ENCODE data around the gene COL6A5. TPM values are rescaled to one million over a fixed set of nuclear protein-coding genes. Genes with fewer than 3 reads are reported as not detected.

The COL6A5 gene
- total RNA-seq (under 1 TPM in 2 of 9 donors, not detected in 7; 0.11 TPM), polyA plus RNA-seq (not detected)
- long read RNA-seq, donor 1, result 0 reads
- long read RNA-seq, donor 2, result 0 reads
- long read RNA-seq, donor 3, result 0 reads
- long read RNA-seq, donor 4, result 0 reads
- long read RNA-seq, donor 5, result 0 reads
- long read RNA-seq, donor 6, result 0 reads
- long read RNA-seq, donor 7, result 0 reads
- long read RNA-seq, donor 8, result 0 reads
- long read RNA-seq, donor 9, result 0 reads
- long read RNA-seq, donor 10, result 0 reads

GRCh38 chr3:130345487-130346079 lies at the start of gene COL6A5:
COL6A5 (plus strand) TSS chr3:130345672; CDS start chr3:130373639, 27,967 bp downstream.
- intact Hi-C loops (cut with DNase I), result no loop called here
- Histone ChIP-seq H3K9me3 (replicated peaks in 1 of 3) (no peaks in the 10 kb centered on the region), H3K27me3 (peaks cover 20% of the 10 kb centered on the region), H3K4me3 (no peak within 1 kb of the TSS), H3K4me1 (replicated peaks in 1 of 2) (no peaks in the 10 kb centered on the region), H3K27ac (no peak within 1 kb of the TSS), H3K36me3 (replicated peaks in 1 of 2) (no peaks in the 10 kb centered on the region)
- 1 to 3% (median 2%) methylated on average over 11 to 41 of the region's 41 CpGs for WGBS, 4 donors
- DNase-seq, result no peak
- TF ChIP-seq CTCF (IDR thresholded peaks at IDR 0.05) (no peak), POLR2A (IDR thresholded peaks at IDR 0.05) (no peak)

GRCh38 chr3:130299531-130299930 lies 45.9 kb upstream of the COL6A5 start:
- H3K9me3 ChIP-seq (replicated peaks in 1 of 3), result no peaks in the 10 kb centered on the region
- H3K36me3 ChIP-seq (replicated peaks in 1 of 2), result no peaks in the 10 kb centered on the region
- no peak overlapping the region for H3K27ac ChIP-seq
- no peaks in the 10 kb centered on the region for H3K4me1 ChIP-seq (replicated peaks in 1 of 2)
- intact Hi-C loops (cut with DNase I), result no loop called here
- H3K4me3 ChIP-seq, result no peak overlapping the region
- H3K27me3 ChIP-seq, result no peaks in the 10 kb centered on the region
- WGBS, 4 donors, result 34 to 52% (median 39%) methylated on average over 2 of the region's 2 CpGs
- TF ChIP-seq POLR2A (IDR thresholded peaks at IDR 0.05), result no peak
- no peak for TF ChIP-seq CTCF (IDR thresholded peaks at IDR 0.05)
- no peak for DNase-seq

- no peak for TF ChIP-seq CTCF (IDR thresholded peaks at IDR 0.05)
- TF ChIP-seq POLR2A (IDR thresholded peaks at IDR 0.05), result no peak
- no peak overlapping the region for H3K27ac ChIP-seq
- WGBS, 4 donors, result 87 to 94% (median 92%) methylated on average over 11 of the region's 11 CpGs
Observed at GRCh38 chr3:130300888-130301287, 44.6 kb upstream of the COL6A5 start.

GRCh38 chr3:130310109-130310508 lies 35.4 kb upstream of the COL6A5 start:
- Histone ChIP-seq H3K36me3 (replicated peaks in 1 of 2) (no peaks in the 10 kb centered on the region), H3K27me3 (no peaks in the 10 kb centered on the region), H3K4me3 (no peak overlapping the region), H3K27ac (no peak overlapping the region), H3K4me1 (replicated peaks in 1 of 2) (no peaks in the 10 kb centered on the region), H3K9me3 (replicated peaks in 1 of 3) (no peaks in the 10 kb centered on the region)
- intact Hi-C loops (cut with DNase I), result no loop called here
- no peak for DNase-seq
- TF ChIP-seq CTCF (IDR thresholded peaks at IDR 0.05), result no peak
- no peak for TF ChIP-seq POLR2A (IDR thresholded peaks at IDR 0.05)
- 63 to 74% (median 69%) methylated on average over 4 of the region's 4 CpGs for WGBS, 4 donors

More at GRCh38 chr3:130300888-130301287, 44.6 kb upstream of the COL6A5 start:
- intact Hi-C loops (cut with DNase I), result no loop called here
- Histone ChIP-seq H3K27me3 (no peaks in the 10 kb centered on the region), H3K9me3 (replicated peaks in 1 of 3) (no peaks in the 10 kb centered on the region), H3K4me3 (no peak overlapping the region), H3K36me3 (replicated peaks in 1 of 2) (no peaks in the 10 kb centered on the region), H3K4me1 (replicated peaks in 1 of 2) (no peaks in the 10 kb centered on the region)
- DNase-seq, result no peak

All from adrenal gland (tissue), 19 donors.